G401.6 (cell line): ENCODE measurements around the gene SLC27A2.

Experiments
- FAIRE-seq: peaks from 2 replicates; lab custom pipeline; 2012; peaks lifted over from hg19 to GRCh38; lab: Jason Lieb, UNC

Gene SLC27A2

GRCh38 chr15:50241684-50242450 is 59.9 kb downstream of the SLC27A2 start:
- no peak for FAIRE-seq

GRCh38 chr15:50244153-50244552 is 62.2 kb downstream of the SLC27A2 start:
- no peak for FAIRE-seq

- FAIRE-seq, result no peak
Observed at GRCh38 chr15:50244959-50245624, 63.1 kb downstream of the SLC27A2 start.

GRCh38 chr15:50246631-50247030 is 64.6 kb downstream of the SLC27A2 start:
- no peak for FAIRE-seq

GRCh38 chr15:50247819-50248655 is 66.0 kb downstream of the SLC27A2 start:
- FAIRE-seq, result no peak

- no peak for FAIRE-seq
Observed at GRCh38 chr15:50248994-50249582, 67.1 kb downstream of the SLC27A2 start.

GRCh38 chr15:50249704-50250103 is 67.7 kb downstream of the SLC27A2 start:
- FAIRE-seq, result no peak

- no peak for FAIRE-seq
Observed at GRCh38 chr15:50250760-50251394, 68.9 kb downstream of the SLC27A2 start.

- no peak for FAIRE-seq
Observed at GRCh38 chr15:50251638-50252182, 69.7 kb downstream of the SLC27A2 start.

- no peak for FAIRE-seq
Observed at GRCh38 chr15:50252556-50252955, 70.6 kb downstream of the SLC27A2 start.

GRCh38 chr15:50256188-50257041 is 74.4 kb downstream of the SLC27A2 start:
- no peak for FAIRE-seq

GRCh38 chr15:50257332-50257731 is 75.3 kb downstream of the SLC27A2 start:
- no peak for FAIRE-seq

GRCh38 chr15:50257924-50258323 is 75.9 kb downstream of the SLC27A2 start:
- no peak for FAIRE-seq

GRCh38 chr15:50259276-50259675 is 77.3 kb downstream of the SLC27A2 start:
- FAIRE-seq, result no peak

GRCh38 chr15:50260969-50261496 is 79.0 kb downstream of the SLC27A2 start:
- FAIRE-seq, result no peak

- FAIRE-seq, result no peak
Observed at GRCh38 chr15:50261981-50262380, 80.0 kb downstream of the SLC27A2 start.

GRCh38 chr15:50262533-50262932 is 80.5 kb downstream of the SLC27A2 start:
- no peak for FAIRE-seq

GRCh38 chr15:50265620-50266019 is 83.6 kb downstream of the SLC27A2 start, which contains the start of gene HDC:
Gene HDC (minus strand): TSS chr15:50265726. CDS start chr15:50265623, 103 bp downstream.
- no peak for FAIRE-seq

- FAIRE-seq, result no peak
Observed at GRCh38 chr15:50267577-50267976, 85.6 kb downstream of the SLC27A2 start.

GRCh38 chr15:50275091-50275490 is 93.1 kb downstream of the SLC27A2 start:
- no peak for FAIRE-seq
